Heart left ventricle (tissue), 13 donors: ENCODE results near the gene GRIN1.

Experiments
- CTCF ChIP-seq, 12 donors: fragments of 200-600 bp; sonication (generic) in 4 of 12; IDR thresholded peaks; one replicate each; pipeline versions ENCODE4 v1.5.0 to v1.8.0; 2018 to 2022; ENCODE audit warnings: antibody characterized with exemption in 12 of 12, mild to moderate bottlenecking in 5 of 12
- POLR2A ChIP-seq, 2 donors: fragments of 450-650 bp; IDR thresholded peaks; one replicate each; pipeline ENCODE4 v1.6.1; 2017; ENCODE audit warnings: antibody characterized with exemption in 2 of 2, mild to moderate bottlenecking in 2 of 2, moderate library complexity in 2 of 2
- donor health status: ischemic (EF 13 %, LVEDD 7.1; RV severe dilation, severe dysfunction).
- donor health status: DM: no; HTN: yes; CAD: no.
- donor health status: DM: no; HTN: no; CAD: no.
- donor health status: ischemic (EF 25% LVEDD 6.9; RV normal size, moderate dysfunction).
- donor health status: ischemic (EF 25% LVEDD 5.7; RV mildly dilated, moderate dysfunction).
- donor health status: ischemic (EF 35%, LVEDD 5.7; RV mildly dilated, moderate dysfunction).
- donor health status: nonischemic (EF 11% LVEDD 7.7; RV severe dilation, severe dysfunction).
- donor health status: DM: yes; HTN: yes; CAD: no.
- donor health status: PGD.
- donor health status: ischemic (EF 29% LVEDD 5.4; RV normal size, mild dysfunction).
- donor health status: nonischemic (EF 23%, LVEDD 6.1; RV moderate dilation, normal function).

GRCh38 chr9:137167277-137167746 lies 28.4 kb downstream of the GRIN1 start:
- TF ChIP-seq CTCF (IDR thresholded peaks at IDR 0.05) (no peak), POLR2A (IDR thresholded peaks at IDR 0.05) (no peak)
